WTC11 (cell line): ENCODE results near the gene ANKRD13D. TPM values are rescaled to one million over a fixed set of nuclear protein-coding genes. Genes with fewer than 3 reads are reported as not detected.

Source experiments
- ATF1 ChIP-seq: sonication (generic); formaldehyde crosslinking; IDR thresholded peaks from 2 replicates; pipeline ENCODE4 v1.8.1; 2023; ENCODE audit warnings: mild to moderate bottlenecking, moderate library complexity, missing genetic modification reagents
- CBFB ChIP-seq: sonication (generic); formaldehyde crosslinking; IDR thresholded peaks from 2 replicates; pipeline ENCODE4 v1.8.1; 2022; ENCODE audit warnings: mild to moderate bottlenecking, low read depth, missing genetic modification reagents
- ETV6 ChIP-seq: sonication (generic); formaldehyde crosslinking; IDR thresholded peaks from 2 replicates; pipeline ENCODE4 v1.8.1; 2022; ENCODE audit warnings: mild to moderate bottlenecking, missing genetic modification reagents
- FOXJ3 ChIP-seq: sonication (generic); formaldehyde crosslinking; IDR thresholded peaks from 2 replicates; pipeline ENCODE4 v1.9.0; 2021; ENCODE audit warnings: missing genetic modification reagents, mild to moderate bottlenecking, borderline replicate concordance
- HMGA2 ChIP-seq: fragments of 250-450 bp; sonication (Bioruptor Pico); IDR thresholded peaks from 2 replicates; pipeline ENCODE4 v1.4.0; 2021; ENCODE audit warnings: mild to moderate bottlenecking, moderate library complexity
- IRF2 ChIP-seq: sonication (generic); formaldehyde crosslinking; IDR thresholded peaks from 2 replicates; pipeline ENCODE4 v1.8.0; 2022; ENCODE audit warnings: low read depth, missing genetic modification reagents, borderline replicate concordance
- JAZF1 ChIP-seq: fragments of 250-450 bp; sonication (Bioruptor Pico); IDR thresholded peaks from 2 replicates; pipeline ENCODE4 v1.9.0; 2021; ENCODE audit warnings: moderate library complexity, mild to moderate bottlenecking, inconsistent platforms
- NFATC4 ChIP-seq: fragments of 250-450 bp; sonication (Bioruptor Pico); IDR thresholded peaks from 2 replicates; pipeline ENCODE4 v1.9.0; 2021; ENCODE audit warnings: mild to moderate bottlenecking
- SMAD3 ChIP-seq: sonication (generic); formaldehyde crosslinking; IDR thresholded peaks from 2 replicates; pipeline ENCODE4 v1.8.0; 2022; ENCODE audit warnings: missing genetic modification reagents, mild to moderate bottlenecking, borderline replicate concordance
- SP1 ChIP-seq: sonication (generic); formaldehyde crosslinking; conservative IDR thresholded peaks from 2 replicates; pipeline ENCODE4 v1.8.1; 2022; ENCODE audit warnings: missing genetic modification reagents
- ZNF263 ChIP-seq: sonication (generic); formaldehyde crosslinking; IDR thresholded peaks from 2 replicates; pipeline ENCODE4 v1.8.1; 2022; ENCODE audit warnings: low read depth, mild to moderate bottlenecking, moderate library complexity, missing genetic modification reagents
- total RNA-seq: library from RNA; stranded (reverse); gene quantifications from 3 replicates; pipeline ENCODE4 v1.2.3, GENCODE V29; 2021
- TF ChIP-seq, protein P1 (sequence below): sonication (generic); formaldehyde crosslinking; IDR thresholded peaks from 2 replicates; pipeline ENCODE4 v1.8.0; 2023; ENCODE audit warnings: missing genetic modification reagents, mild to moderate bottlenecking, borderline replicate concordance
- TF ChIP-seq, protein P2 (sequence below): sonication (generic); formaldehyde crosslinking; IDR thresholded peaks from 2 replicates; pipeline ENCODE4 v1.8.1; 2022; ENCODE audit warnings: low read depth, mild to moderate bottlenecking, moderate library complexity, missing genetic modification reagents, borderline replicate concordance
- TF ChIP-seq, protein P3 (sequence below): sonication (generic); formaldehyde crosslinking; IDR thresholded peaks from 2 replicates; pipeline ENCODE4 v1.8.1; 2023; ENCODE audit warnings: mild to moderate bottlenecking, missing genetic modification reagents, borderline replicate concordance
- TF ChIP-seq, protein P4 (sequence below): sonication (generic); formaldehyde crosslinking; IDR thresholded peaks from 2 replicates; pipeline ENCODE4 v1.8.0; 2023; ENCODE audit warnings: missing genetic modification reagents
- TF ChIP-seq, protein P5 (sequence below): sonication (generic); formaldehyde crosslinking; IDR thresholded peaks from 2 replicates; pipeline ENCODE4 v1.8.0; 2022; ENCODE audit warnings: mild to moderate bottlenecking, missing genetic modification reagents
- TF ChIP-seq, protein P6 (sequence below): sonication (generic); formaldehyde crosslinking; IDR thresholded peaks from 2 replicates; pipeline ENCODE4 v1.8.1; 2023; ENCODE audit warnings: mild to moderate bottlenecking, missing genetic modification reagents
- TF ChIP-seq, protein P7 (sequence below): sonication (generic); formaldehyde crosslinking; IDR thresholded peaks from 2 replicates; pipeline ENCODE4 v1.8.1; 2022; ENCODE audit warnings: mild to moderate bottlenecking, missing genetic modification reagents, moderate library complexity, borderline replicate concordance
- TF ChIP-seq, protein P8 (sequence below): sonication (generic); formaldehyde crosslinking; IDR thresholded peaks from 2 replicates; pipeline ENCODE4 v1.8.1; 2022; ENCODE audit warnings: missing genetic modification reagents, borderline replicate concordance
- TF ChIP-seq, protein P9 (sequence below): sonication (generic); formaldehyde crosslinking; conservative IDR thresholded peaks from 2 replicates; pipeline ENCODE4 v1.8.1; 2023; ENCODE audit warnings: mild to moderate bottlenecking, low read depth, missing genetic modification reagents, moderate library complexity

The ANKRD13D gene
- total RNA-seq, 1 experiment from 2014 or later = 55.5 TPM

DNA sequence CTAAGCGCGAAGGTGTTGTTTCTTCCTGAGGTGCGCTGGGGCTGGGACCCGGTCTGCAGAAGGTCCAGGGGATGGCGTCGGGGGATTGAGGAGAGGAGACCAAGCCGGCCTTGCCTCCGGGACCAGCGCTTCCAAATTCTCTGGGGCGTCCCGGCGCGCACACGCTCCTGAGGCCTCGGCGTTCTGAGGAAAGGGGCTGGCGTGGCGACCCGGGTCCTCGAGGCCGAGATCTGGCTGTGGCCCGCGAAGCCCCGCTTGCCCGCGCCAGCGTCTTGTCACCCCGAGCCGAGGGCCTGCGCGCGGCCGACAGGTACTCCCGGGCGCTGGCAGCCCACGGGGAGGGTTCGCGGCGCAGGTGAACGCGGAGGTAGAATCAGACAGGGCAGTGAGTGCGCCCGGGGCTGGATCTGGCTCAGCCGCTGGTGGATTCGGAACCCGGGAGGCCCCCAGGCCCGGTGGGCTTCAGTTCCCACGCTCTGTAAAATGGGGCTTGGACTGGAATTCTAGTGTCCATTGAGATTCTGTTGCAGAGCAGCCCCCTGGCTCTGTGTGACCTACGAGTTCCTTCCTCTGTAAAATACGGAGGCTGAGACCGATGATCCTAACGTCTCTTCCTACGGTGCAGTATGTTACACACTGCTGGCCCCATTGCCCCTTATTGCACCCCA is 28.9 kb downstream of the ANKRD13D start (continued):
- TF ChIP-seq, protein P1, sequence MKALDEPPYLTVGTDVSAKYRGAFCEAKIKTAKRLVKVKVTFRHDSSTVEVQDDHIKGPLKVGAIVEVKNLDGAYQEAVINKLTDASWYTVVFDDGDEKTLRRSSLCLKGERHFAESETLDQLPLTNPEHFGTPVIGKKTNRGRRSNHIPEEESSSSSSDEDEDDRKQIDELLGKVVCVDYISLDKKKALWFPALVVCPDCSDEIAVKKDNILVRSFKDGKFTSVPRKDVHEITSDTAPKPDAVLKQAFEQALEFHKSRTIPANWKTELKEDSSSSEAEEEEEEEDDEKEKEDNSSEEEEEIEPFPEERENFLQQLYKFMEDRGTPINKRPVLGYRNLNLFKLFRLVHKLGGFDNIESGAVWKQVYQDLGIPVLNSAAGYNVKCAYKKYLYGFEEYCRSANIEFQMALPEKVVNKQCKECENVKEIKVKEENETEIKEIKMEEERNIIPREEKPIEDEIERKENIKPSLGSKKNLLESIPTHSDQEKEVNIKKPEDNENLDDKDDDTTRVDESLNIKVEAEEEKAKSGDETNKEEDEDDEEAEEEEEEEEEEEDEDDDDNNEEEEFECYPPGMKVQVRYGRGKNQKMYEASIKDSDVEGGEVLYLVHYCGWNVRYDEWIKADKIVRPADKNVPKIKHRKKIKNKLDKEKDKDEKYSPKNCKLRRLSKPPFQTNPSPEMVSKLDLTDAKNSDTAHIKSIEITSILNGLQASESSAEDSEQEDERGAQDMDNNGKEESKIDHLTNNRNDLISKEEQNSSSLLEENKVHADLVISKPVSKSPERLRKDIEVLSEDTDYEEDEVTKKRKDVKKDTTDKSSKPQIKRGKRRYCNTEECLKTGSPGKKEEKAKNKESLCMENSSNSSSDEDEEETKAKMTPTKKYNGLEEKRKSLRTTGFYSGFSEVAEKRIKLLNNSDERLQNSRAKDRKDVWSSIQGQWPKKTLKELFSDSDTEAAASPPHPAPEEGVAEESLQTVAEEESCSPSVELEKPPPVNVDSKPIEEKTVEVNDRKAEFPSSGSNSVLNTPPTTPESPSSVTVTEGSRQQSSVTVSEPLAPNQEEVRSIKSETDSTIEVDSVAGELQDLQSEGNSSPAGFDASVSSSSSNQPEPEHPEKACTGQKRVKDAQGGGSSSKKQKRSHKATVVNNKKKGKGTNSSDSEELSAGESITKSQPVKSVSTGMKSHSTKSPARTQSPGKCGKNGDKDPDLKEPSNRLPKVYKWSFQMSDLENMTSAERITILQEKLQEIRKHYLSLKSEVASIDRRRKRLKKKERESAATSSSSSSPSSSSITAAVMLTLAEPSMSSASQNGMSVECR (CRISPR knock-in tag) = 0 out of 2 replicates have a peak, but pooled peaks have one; percentile 5
- TF ChIP-seq NFATC4 (CRISPR knock-in tag) (no peak), ZNF263 (CRISPR knock-in tag) (no peak), CBFB (CRISPR knock-in tag) (no peak), SMAD3 (CRISPR knock-in tag) (no peak), IRF2 (CRISPR knock-in tag) (no peak), HMGA2 (CRISPR knock-in tag) (no peak), ETV6 (CRISPR knock-in tag) (peak; percentile 87; the same call in 1 of the 2 replicates), JAZF1 (CRISPR knock-in tag) (no peak), FOXJ3 (no peak), SP1 (CRISPR knock-in tag) (no peak; the same call in 1 of the 2 replicates), ATF1 (CRISPR knock-in tag) (no peak)
- TF ChIP-seq, protein P2, sequence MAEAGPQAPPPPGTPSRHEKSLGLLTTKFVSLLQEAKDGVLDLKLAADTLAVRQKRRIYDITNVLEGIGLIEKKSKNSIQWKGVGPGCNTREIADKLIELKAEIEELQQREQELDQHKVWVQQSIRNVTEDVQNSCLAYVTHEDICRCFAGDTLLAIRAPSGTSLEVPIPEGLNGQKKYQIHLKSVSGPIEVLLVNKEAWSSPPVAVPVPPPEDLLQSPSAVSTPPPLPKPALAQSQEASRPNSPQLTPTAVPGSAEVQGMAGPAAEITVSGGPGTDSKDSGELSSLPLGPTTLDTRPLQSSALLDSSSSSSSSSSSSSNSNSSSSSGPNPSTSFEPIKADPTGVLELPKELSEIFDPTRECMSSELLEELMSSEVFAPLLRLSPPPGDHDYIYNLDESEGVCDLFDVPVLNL = no peak
- TF ChIP-seq, protein P3, sequence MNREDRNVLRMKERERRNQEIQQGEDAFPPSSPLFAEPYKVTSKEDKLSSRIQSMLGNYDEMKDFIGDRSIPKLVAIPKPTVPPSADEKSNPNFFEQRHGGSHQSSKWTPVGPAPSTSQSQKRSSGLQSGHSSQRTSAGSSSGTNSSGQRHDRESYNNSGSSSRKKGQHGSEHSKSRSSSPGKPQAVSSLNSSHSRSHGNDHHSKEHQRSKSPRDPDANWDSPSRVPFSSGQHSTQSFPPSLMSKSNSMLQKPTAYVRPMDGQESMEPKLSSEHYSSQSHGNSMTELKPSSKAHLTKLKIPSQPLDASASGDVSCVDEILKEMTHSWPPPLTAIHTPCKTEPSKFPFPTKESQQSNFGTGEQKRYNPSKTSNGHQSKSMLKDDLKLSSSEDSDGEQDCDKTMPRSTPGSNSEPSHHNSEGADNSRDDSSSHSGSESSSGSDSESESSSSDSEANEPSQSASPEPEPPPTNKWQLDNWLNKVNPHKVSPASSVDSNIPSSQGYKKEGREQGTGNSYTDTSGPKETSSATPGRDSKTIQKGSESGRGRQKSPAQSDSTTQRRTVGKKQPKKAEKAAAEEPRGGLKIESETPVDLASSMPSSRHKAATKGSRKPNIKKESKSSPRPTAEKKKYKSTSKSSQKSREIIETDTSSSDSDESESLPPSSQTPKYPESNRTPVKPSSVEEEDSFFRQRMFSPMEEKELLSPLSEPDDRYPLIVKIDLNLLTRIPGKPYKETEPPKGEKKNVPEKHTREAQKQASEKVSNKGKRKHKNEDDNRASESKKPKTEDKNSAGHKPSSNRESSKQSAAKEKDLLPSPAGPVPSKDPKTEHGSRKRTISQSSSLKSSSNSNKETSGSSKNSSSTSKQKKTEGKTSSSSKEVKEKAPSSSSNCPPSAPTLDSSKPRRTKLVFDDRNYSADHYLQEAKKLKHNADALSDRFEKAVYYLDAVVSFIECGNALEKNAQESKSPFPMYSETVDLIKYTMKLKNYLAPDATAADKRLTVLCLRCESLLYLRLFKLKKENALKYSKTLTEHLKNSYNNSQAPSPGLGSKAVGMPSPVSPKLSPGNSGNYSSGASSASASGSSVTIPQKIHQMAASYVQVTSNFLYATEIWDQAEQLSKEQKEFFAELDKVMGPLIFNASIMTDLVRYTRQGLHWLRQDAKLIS (CRISPR knock-in tag) = no peak
- TF ChIP-seq, protein P4, sequence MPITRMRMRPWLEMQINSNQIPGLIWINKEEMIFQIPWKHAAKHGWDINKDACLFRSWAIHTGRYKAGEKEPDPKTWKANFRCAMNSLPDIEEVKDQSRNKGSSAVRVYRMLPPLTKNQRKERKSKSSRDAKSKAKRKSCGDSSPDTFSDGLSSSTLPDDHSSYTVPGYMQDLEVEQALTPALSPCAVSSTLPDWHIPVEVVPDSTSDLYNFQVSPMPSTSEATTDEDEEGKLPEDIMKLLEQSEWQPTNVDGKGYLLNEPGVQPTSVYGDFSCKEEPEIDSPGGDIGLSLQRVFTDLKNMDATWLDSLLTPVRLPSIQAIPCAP (CRISPR knock-in tag) = no peak
- TF ChIP-seq, protein P5, sequence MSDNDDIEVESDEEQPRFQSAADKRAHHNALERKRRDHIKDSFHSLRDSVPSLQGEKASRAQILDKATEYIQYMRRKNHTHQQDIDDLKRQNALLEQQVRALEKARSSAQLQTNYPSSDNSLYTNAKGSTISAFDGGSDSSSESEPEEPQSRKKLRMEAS (CRISPR knock-in tag) = peak; percentile 70
- TF ChIP-seq, protein P6, sequence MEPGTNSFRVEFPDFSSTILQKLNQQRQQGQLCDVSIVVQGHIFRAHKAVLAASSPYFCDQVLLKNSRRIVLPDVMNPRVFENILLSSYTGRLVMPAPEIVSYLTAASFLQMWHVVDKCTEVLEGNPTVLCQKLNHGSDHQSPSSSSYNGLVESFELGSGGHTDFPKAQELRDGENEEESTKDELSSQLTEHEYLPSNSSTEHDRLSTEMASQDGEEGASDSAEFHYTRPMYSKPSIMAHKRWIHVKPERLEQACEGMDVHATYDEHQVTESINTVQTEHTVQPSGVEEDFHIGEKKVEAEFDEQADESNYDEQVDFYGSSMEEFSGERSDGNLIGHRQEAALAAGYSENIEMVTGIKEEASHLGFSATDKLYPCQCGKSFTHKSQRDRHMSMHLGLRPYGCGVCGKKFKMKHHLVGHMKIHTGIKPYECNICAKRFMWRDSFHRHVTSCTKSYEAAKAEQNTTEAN (CRISPR knock-in tag) = no peak
- TF ChIP-seq, protein P7, sequence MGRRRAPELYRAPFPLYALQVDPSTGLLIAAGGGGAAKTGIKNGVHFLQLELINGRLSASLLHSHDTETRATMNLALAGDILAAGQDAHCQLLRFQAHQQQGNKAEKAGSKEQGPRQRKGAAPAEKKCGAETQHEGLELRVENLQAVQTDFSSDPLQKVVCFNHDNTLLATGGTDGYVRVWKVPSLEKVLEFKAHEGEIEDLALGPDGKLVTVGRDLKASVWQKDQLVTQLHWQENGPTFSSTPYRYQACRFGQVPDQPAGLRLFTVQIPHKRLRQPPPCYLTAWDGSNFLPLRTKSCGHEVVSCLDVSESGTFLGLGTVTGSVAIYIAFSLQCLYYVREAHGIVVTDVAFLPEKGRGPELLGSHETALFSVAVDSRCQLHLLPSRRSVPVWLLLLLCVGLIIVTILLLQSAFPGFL = no peak
- TF ChIP-seq, protein P8, sequence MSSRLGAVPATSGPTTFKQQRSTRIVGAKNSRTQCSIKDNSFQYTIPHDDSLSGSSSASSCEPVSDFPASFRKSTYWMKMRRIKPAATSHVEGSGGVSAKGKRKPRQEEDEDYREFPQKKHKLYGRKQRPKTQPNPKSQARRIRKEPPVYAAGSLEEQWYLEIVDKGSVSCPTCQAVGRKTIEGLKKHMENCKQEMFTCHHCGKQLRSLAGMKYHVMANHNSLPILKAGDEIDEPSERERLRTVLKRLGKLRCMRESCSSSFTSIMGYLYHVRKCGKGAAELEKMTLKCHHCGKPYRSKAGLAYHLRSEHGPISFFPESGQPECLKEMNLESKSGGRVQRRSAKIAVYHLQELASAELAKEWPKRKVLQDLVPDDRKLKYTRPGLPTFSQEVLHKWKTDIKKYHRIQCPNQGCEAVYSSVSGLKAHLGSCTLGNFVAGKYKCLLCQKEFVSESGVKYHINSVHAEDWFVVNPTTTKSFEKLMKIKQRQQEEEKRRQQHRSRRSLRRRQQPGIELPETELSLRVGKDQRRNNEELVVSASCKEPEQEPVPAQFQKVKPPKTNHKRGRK (CRISPR knock-in tag) = no peak
- TF ChIP-seq, protein P9, sequence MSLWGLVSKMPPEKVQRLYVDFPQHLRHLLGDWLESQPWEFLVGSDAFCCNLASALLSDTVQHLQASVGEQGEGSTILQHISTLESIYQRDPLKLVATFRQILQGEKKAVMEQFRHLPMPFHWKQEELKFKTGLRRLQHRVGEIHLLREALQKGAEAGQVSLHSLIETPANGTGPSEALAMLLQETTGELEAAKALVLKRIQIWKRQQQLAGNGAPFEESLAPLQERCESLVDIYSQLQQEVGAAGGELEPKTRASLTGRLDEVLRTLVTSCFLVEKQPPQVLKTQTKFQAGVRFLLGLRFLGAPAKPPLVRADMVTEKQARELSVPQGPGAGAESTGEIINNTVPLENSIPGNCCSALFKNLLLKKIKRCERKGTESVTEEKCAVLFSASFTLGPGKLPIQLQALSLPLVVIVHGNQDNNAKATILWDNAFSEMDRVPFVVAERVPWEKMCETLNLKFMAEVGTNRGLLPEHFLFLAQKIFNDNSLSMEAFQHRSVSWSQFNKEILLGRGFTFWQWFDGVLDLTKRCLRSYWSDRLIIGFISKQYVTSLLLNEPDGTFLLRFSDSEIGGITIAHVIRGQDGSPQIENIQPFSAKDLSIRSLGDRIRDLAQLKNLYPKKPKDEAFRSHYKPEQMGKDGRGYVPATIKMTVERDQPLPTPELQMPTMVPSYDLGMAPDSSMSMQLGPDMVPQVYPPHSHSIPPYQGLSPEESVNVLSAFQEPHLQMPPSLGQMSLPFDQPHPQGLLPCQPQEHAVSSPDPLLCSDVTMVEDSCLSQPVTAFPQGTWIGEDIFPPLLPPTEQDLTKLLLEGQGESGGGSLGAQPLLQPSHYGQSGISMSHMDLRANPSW (CRISPR knock-in tag) = no peak
